ENCODE results near the gene CD226. TPM values are rescaled to one million over a fixed set of nuclear protein-coding genes. Genes with fewer than 3 reads are reported as not detected.

CD226 gene
- total and polyA plus RNA-seq, 2 of the 4 experiments (the other 2 are of a cell fraction) = 0.29 to 1.1 TPM

DNA sequence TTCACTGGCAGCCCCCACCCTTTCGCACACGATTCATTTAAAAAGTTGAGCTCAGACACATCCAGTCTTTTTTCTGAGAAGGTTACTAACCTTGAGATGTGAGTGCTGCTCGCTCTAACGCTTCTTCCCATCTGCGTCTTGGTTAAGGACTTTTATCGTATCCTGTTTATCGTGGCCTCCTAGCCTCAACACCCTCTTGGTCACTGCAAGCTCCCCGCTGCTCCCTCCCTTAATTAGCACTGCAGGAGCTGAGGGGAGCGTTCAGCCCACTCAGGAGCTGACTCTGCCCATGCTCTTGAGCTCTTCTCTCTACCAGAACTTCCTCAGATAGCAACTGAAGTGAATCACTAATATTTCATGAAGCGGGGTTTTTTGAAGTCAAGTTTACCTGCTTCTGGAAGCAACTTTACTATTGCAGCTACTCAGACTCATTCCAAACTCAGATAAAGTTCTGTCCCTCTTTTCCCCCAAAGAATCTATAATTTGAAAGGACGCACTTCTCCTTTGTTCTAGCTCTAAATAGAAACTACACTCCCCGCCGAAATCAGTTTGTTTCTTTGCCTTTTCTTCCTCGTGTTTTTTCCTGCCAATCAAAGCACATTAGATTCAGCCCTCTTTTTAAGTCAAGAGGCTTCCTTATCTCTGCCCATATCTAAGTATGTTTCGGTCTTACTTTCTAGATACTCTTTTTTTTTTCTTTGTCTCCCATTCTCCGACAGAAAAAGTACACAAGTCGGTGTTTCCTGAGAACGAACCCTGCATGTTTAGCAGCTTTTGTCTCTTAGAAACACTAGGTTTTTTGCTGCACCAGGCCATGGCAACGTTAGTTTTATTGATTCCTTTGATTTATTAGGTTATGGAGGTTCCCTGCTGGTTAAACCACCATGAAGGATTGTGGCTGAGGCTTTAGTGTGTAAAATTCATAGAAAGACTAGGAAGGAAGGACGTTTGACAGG, 9.3 kb upstream of the CD226 start (continued):
- no peak for TF ChIP-seq CHD1 (IDR thresholded peaks at IDR 0.05; ENCODE audit: low read depth, low read length)

DNA sequence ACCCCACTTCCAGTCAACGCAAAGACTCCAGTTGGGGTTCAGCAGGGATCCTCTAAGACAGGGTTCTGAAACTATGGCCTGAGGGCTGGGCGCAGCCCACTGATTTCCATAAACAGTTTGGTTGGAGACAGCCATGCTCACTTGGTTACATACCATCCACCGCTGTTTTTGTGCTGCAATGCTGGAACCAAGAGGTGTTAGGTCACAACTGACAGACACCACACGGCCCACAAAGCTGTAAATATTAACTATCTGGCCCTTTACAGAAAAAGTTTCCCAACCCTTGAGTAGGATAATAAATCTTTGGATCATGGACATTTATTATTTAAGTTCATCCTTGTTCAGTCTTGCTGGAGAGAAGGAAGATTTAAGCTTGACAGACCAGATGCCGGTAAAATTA, 8.4 kb upstream of the CD226 start:
- no peaks in the 10 kb centered on the region for H3K79me1 ChIP-seq (ENCODE audit: low read depth in 1 of 2, low read length in 2 of 2)
- intact Hi-C loops (cut with micrococcal nuclease) (no loop called here), dilution Hi-C loops (cut with HindIII; ENCODE audit: low sequenced_read_pairs, unreplicated experiment) (no loop called here), in situ Hi-C loops (cut with MboI; ENCODE audit: low sequenced_read_pairs) (no loop called here)
- H2BK20ac ChIP-seq (ENCODE audit: low read depth, low read length) = no peak overlapping the region
- ATAC-seq (ENCODE audit: low read depth) (no peak), DNase-seq (no peak)
- no TSS peak for BruUV-seq (replicated peaks)
- peaks cover 3% of the 10 kb centered on the region for H3K4me1 ChIP-seq (ENCODE audit: control insufficient read depth, insufficient read depth, low read length)
- H3K9me3 ChIP-seq (ENCODE audit: control insufficient read depth, insufficient read depth, low read length) = no peaks in the 10 kb centered on the region
- H3K4ac ChIP-seq (ENCODE audit: low read depth, low read length) = no peak overlapping the region
- no peak overlapping the region for H3K9ac ChIP-seq (ENCODE audit: low read depth, low read length)
- no peak overlapping the region for H2BK5ac ChIP-seq (ENCODE audit: low read depth, low read length, poor library complexity, severe bottlenecking)
- H2AK9ac ChIP-seq (replicated peaks; ENCODE audit: low read depth, low read length, poor library complexity) = no peak overlapping the region
- CTCF ChIA-PET = interaction anchor here (0.7 kb wide), 1 partner anchor 175 kb away, joined by 3 read pairs; no protein-coding TSS in a partner anchor
- no peak overlapping the region for H2BK15ac ChIP-seq (ENCODE audit: low read depth, low read length)
- H3K4me2 ChIP-seq (ENCODE audit: low read depth, low read length) = no peak overlapping the region
- H4K20me1 ChIP-seq (ENCODE audit: insufficient read depth, low read length) = no peaks in the 10 kb centered on the region
- H3K27me3 ChIP-seq (ENCODE audit: control insufficient read depth, insufficient read depth, low read length) = no peaks in the 10 kb centered on the region
- no peak overlapping the region for H4K91ac ChIP-seq (ENCODE audit: insufficient read depth, low read depth, low read length)
- H2BK120ac ChIP-seq (ENCODE audit: low read depth, low read length) = no peak overlapping the region
- no peak overlapping the region for H4K5ac ChIP-seq (ENCODE audit: low read depth, low read length)
- H3K36me3 ChIP-seq (ENCODE audit: control insufficient read depth, insufficient read depth, low read length) = no peaks in the 10 kb centered on the region
- H2AK5ac ChIP-seq (ENCODE audit: low read depth, low read length) = no peak overlapping the region
- POLR2A ChIA-PET (ENCODE audit: unreplicated experiment) = no interaction called here
- H3K4me3 ChIP-seq (ENCODE audit: insufficient read depth, low read depth, low read length) = no peak overlapping the region
- H3K9me1 ChIP-seq (ENCODE audit: insufficient read depth, low read length) = no peaks in the 10 kb centered on the region
- no peak overlapping the region for H3K18ac ChIP-seq (ENCODE audit: low read depth, low read length)
- no peak overlapping the region for H3K23ac ChIP-seq (ENCODE audit: low read depth, low read length)
- no peak overlapping the region for H3K56ac ChIP-seq (ENCODE audit: extremely low read depth, insufficient read depth, low read length)
- H2AFZ ChIP-seq (replicated peaks; ENCODE audit: low read length, poor library complexity) = no peak overlapping the region
- no peak overlapping the region for H3K14ac ChIP-seq (replicated peaks; ENCODE audit: low read depth, low read length)
- no peak overlapping the region for H4K8ac ChIP-seq (ENCODE audit: low read depth in 2 of 2, low read length in 2 of 2)
- no CpG with 5 or more reads among the region's 5 CpGs for WGBS, 2 experiments (ENCODE audit: extremely low coverage in 2 of 2, insufficient read length in 1 of 2)
- TF ChIP-seq RCOR1 (IDR thresholded peaks at IDR 0.05; ENCODE audit: insufficient replicate concordance, low read length) (no peak), BHLHE40 (IDR thresholded peaks at IDR 0.05; ENCODE audit: low read depth, low read length) (no peak), SMC3 (IDR thresholded peaks at IDR 0.05; ENCODE audit: low read depth, low read length) (no peak), NFE2L2 (IDR thresholded peaks at IDR 0.05; ENCODE audit: low read depth, low read length) (no peak), MXI1 (IDR thresholded peaks at IDR 0.05; ENCODE audit: borderline replicate concordance, low read depth, low read length) (no peak), CEBPB (IDR thresholded peaks at IDR 0.05; ENCODE audit: low read depth, low read length) (no peak), POLR2A (IDR thresholded peaks at IDR 0.05; ENCODE audit: low read depth, low read length) (no peak)
- TF ChIP-seq, protein P1, sequence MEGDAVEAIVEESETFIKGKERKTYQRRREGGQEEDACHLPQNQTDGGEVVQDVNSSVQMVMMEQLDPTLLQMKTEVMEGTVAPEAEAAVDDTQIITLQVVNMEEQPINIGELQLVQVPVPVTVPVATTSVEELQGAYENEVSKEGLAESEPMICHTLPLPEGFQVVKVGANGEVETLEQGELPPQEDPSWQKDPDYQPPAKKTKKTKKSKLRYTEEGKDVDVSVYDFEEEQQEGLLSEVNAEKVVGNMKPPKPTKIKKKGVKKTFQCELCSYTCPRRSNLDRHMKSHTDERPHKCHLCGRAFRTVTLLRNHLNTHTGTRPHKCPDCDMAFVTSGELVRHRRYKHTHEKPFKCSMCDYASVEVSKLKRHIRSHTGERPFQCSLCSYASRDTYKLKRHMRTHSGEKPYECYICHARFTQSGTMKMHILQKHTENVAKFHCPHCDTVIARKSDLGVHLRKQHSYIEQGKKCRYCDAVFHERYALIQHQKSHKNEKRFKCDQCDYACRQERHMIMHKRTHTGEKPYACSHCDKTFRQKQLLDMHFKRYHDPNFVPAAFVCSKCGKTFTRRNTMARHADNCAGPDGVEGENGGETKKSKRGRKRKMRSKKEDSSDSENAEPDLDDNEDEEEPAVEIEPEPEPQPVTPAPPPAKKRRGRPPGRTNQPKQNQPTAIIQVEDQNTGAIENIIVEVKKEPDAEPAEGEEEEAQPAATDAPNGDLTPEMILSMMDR (conservative IDR thresholded peaks at IDR 0.05; ENCODE audit: low read depth, low read length) = no peak
- no peak overlapping the region for H3K27ac ChIP-seq (ENCODE audit: insufficient read depth, low read length)

All from IMR-90 (cell line).